ENCODE measurements around the gene FADS3. TPM values are rescaled to one million over a fixed set of nuclear protein-coding genes. Genes with fewer than 3 reads are reported as not detected.

FADS3 gene
- total and polyA plus RNA-seq, 2 of the 4 experiments (the other 2 are of a cell fraction): 54.5 to 110 TPM

DNA sequence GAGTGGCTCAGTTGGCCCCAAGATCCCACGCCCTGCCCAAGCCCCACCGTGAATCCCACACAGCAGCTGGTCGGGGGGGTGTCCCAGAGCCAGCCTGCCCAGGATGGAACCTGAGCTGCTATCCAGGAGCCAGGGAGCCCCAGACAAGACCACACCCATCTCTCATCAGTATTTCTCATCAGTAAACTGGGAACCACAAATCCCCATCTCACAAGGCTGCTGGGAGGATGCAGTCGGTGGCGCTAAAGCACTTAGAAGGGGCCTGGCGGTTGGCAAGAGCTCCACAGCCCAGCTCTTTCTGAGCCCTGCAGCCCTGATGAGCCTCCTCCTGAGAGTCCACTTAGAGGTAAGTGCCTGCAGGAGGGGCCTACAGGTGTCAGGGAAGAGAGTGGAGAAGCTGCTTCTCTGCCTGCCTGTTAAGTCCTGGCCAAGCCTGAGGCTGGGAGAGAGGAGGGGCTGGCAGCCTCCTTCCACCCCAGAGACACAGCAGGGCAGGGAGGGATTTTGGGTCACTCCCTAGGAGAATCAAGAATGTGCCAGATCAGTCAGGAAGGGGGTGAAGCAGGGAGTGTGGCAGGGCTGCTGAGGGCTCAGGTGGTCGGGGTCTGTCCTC lies 6.1 kb downstream of the FADS3 start:
- Histone ChIP-seq H3K18ac (ENCODE audit: low read depth, low read length) (no peak overlapping the region), H4K5ac (ENCODE audit: low read depth, low read length) (no peak overlapping the region), H3K14ac (replicated peaks; ENCODE audit: low read depth, low read length) (no peak overlapping the region), H3K27me3 (ENCODE audit: control insufficient read depth, insufficient read depth, low read length) (no peaks in the 10 kb centered on the region), H3K4me2 (ENCODE audit: low read depth, low read length) (no peak overlapping the region), H2BK20ac (ENCODE audit: low read depth, low read length) (no peak overlapping the region), H3K56ac (ENCODE audit: extremely low read depth, insufficient read depth, low read length) (no peak overlapping the region), H2AFZ (replicated peaks; ENCODE audit: low read length, poor library complexity) (no peak overlapping the region), H3K4me3 (ENCODE audit: insufficient read depth, low read depth, low read length) (no peak overlapping the region), H3K9me1 (ENCODE audit: insufficient read depth, low read length) (peaks cover 23% of the 10 kb centered on the region), H3K79me1 (ENCODE audit: low read depth in 1 of 2, low read length in 2 of 2) (peaks cover 32 to 89% of the 10 kb centered on the region in 2 experiments), H3K36me3 (ENCODE audit: control insufficient read depth, insufficient read depth, low read length) (no peaks in the 10 kb centered on the region; the same call in 1 of the 2 replicates), H2BK5ac (ENCODE audit: low read depth, low read length, poor library complexity, severe bottlenecking) (no peak overlapping the region), H4K20me1 (ENCODE audit: insufficient read depth, low read length) (peaks cover 22% of the 10 kb centered on the region; the same call in 1 of the 2 replicates), H3K4ac (ENCODE audit: low read depth, low read length) (no peak overlapping the region), H2BK15ac (ENCODE audit: low read depth, low read length) (no peak overlapping the region; the same call in 2 of the 3 replicates), H3K4me1 (ENCODE audit: control insufficient read depth, insufficient read depth, low read length) (peaks cover 20% of the 10 kb centered on the region), H3K27ac (ENCODE audit: insufficient read depth, low read length) (no peak overlapping the region), H3K9me3 (ENCODE audit: control insufficient read depth, insufficient read depth, low read length) (peaks cover 3% of the 10 kb centered on the region; the same call in 1 of the 2 replicates), H2BK120ac (ENCODE audit: low read depth, low read length) (no peak overlapping the region), H2AK5ac (ENCODE audit: low read depth, low read length) (0 out of 2 replicates have a peak overlapping the region, but pooled peaks have one; percentile 25), H4K91ac (ENCODE audit: insufficient read depth, low read depth, low read length) (no peak overlapping the region), H3K9ac (ENCODE audit: low read depth, low read length) (no peak overlapping the region), H4K8ac (ENCODE audit: low read depth in 2 of 2, low read length in 2 of 2) (no peak overlapping the region), H3K23ac (ENCODE audit: low read depth, low read length) (no peak overlapping the region), H2AK9ac (replicated peaks; ENCODE audit: low read depth, low read length, poor library complexity) (no peak overlapping the region)
- no peak for DNase-seq
- ChIA-PET CTCF (interaction anchor here (0.6 kb wide), 1 partner anchor 14 kb away, joined by 3 read pairs; no protein-coding TSS in a partner anchor), POLR2A (ENCODE audit: unreplicated experiment) (interaction anchor here (1.1 kb wide), 1 partner anchor 64 kb away, joined by 4 read pairs; no protein-coding TSS in a partner anchor)
- dilution Hi-C loops (cut with HindIII; ENCODE audit: low sequenced_read_pairs, unreplicated experiment): no loop called here
- ATAC-seq (ENCODE audit: low read depth): no peak
- intact Hi-C loops (cut with micrococcal nuclease): no loop called here
- in situ Hi-C loops (cut with MboI; ENCODE audit: low sequenced_read_pairs): no loop called here
- WGBS, 2 experiments (ENCODE audit: extremely low coverage in 2 of 2, insufficient read length in 1 of 2): no CpG with 5 or more reads among the region's 7 CpGs
- TF ChIP-seq POLR2A (IDR thresholded peaks at IDR 0.05; ENCODE audit: low read depth, low read length): no peak
- TF ChIP-seq NFE2L2 (IDR thresholded peaks at IDR 0.05; ENCODE audit: low read depth, low read length): no peak
- no TSS peak for BruUV-seq (replicated peaks)
